ENCODE data around the gene KIAA1958.

The KIAA1958 gene

DNA sequence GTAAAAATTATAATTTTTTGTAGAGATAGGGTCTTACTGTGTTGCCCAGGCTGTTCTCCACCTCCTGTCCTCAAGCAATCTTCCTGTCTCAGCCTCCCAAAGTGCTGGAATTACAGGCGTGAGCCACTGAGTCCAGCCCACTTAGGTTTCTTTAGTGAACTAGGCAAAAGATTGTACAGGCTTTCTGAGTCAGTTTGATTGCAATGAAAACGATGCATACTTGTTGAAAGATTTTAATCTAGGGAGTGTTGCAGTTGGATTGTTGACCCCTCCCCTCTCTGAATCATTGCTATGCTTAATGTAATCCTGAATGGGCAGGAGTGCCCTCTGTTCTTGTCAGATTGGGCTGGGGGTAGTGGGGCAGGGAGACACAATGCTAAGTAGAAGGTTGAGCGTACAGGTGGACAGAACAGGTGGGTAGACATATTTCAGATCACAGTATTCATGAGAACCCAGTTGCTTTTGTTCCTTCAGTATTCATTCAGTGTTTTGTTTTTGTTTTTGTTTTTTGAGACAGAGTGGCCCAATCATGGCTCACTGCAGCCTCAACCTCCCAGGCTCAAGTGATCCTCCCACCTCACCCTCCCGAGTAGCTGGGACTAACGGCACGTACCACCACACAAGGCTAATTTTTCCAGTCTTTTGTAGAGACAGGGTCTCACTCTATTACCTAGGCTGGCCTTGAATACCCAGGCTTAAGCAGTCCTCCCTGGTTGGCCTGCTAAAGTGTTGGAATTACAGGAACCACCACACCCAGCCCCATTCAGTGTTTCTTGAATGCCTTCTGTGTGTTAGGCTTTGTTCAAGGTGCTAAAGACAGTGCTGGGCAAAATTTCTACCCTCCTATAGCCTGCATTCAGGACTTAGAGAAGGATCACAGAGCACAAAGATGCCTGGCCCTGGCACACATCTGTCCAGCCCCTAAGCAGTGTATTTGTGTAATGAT lies 70.1 kb downstream of the KIAA1958 start:
- Histone ChIP-seq H3K27ac (ENCODE audit: low read depth, low read length) (no peak overlapping the region), H3K4me3 (ENCODE audit: low read length) (no peak overlapping the region), H3K9me3 (ENCODE audit: insufficient read depth, low read depth, low read length) (no peaks in the 10 kb centered on the region), H3K36me3 (ENCODE audit: insufficient read depth, low read length) (no peaks in the 10 kb centered on the region), H3K4me1 (ENCODE audit: insufficient read depth, low read length) (peaks cover 26% of the 10 kb centered on the region), H3K27me3 (ENCODE audit: insufficient read depth, low read length) (no peaks in the 10 kb centered on the region), H3K9ac (ENCODE audit: low read depth, low read length) (no peak overlapping the region)
- 92% methylated on average over 6 of the region's 6 CpGs for WGBS

DNA sequence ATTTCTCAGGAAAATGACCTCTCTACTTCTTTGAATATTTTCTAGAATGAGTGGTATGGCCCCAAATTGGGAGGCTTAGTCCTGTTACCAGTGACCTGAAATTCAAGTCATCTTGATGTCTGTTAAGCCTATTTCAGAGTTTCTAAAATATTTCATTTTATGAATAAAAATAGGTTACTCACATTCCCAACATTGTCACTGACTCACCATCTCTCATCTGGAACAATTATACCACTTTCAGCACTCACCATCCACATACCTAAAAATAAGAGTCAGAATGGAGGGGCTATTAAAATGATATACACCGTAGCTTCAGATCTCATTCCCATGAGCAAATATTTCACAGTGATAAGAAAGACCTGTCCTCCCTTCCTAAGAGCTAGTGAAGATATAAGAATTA lies 71.8 kb downstream of the KIAA1958 start:
- Histone ChIP-seq H3K27me3 (ENCODE audit: insufficient read depth, low read length) (no peaks in the 10 kb centered on the region), H3K9ac (ENCODE audit: low read depth, low read length) (no peak overlapping the region), H3K27ac (ENCODE audit: low read depth, low read length) (no peak overlapping the region), H3K4me3 (ENCODE audit: low read length) (no peak overlapping the region), H3K9me3 (ENCODE audit: insufficient read depth, low read depth, low read length) (no peaks in the 10 kb centered on the region), H3K36me3 (ENCODE audit: insufficient read depth, low read length) (no peaks in the 10 kb centered on the region), H3K4me1 (ENCODE audit: insufficient read depth, low read length) (peaks cover 23% of the 10 kb centered on the region)
- no CpG with 5 or more reads among the region's 1 CpG for WGBS

DNA sequence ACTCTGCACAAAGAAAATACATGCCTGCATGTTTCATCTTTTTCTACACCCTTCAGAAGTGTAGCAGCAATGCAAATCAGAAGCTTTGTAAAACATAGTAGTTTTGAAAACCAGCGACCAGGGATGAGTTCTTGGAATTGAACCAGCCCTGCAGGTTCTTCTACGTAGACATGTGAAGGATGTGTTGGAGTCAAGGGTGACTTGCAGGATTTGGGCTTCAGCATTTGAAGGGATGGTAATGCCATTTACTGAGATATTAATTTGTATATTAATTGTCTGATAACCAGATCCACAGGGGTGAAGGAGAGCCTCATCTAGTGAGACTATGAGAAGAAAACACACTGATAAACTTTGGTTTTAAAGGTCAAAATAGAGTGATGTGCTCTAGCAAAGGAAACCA lies 72.4 kb downstream of the KIAA1958 start:
- Histone ChIP-seq H3K36me3 (ENCODE audit: insufficient read depth, low read length) (no peaks in the 10 kb centered on the region), H3K4me1 (ENCODE audit: insufficient read depth, low read length) (peaks cover 23% of the 10 kb centered on the region), H3K9me3 (ENCODE audit: insufficient read depth, low read depth, low read length) (no peaks in the 10 kb centered on the region), H3K27ac (ENCODE audit: low read depth, low read length) (no peak overlapping the region), H3K4me3 (ENCODE audit: low read length) (no peak overlapping the region), H3K27me3 (ENCODE audit: insufficient read depth, low read length) (no peaks in the 10 kb centered on the region), H3K9ac (ENCODE audit: low read depth, low read length) (no peak overlapping the region)
- WGBS = 91% methylated on average over 2 of the region's 2 CpGs

DNA sequence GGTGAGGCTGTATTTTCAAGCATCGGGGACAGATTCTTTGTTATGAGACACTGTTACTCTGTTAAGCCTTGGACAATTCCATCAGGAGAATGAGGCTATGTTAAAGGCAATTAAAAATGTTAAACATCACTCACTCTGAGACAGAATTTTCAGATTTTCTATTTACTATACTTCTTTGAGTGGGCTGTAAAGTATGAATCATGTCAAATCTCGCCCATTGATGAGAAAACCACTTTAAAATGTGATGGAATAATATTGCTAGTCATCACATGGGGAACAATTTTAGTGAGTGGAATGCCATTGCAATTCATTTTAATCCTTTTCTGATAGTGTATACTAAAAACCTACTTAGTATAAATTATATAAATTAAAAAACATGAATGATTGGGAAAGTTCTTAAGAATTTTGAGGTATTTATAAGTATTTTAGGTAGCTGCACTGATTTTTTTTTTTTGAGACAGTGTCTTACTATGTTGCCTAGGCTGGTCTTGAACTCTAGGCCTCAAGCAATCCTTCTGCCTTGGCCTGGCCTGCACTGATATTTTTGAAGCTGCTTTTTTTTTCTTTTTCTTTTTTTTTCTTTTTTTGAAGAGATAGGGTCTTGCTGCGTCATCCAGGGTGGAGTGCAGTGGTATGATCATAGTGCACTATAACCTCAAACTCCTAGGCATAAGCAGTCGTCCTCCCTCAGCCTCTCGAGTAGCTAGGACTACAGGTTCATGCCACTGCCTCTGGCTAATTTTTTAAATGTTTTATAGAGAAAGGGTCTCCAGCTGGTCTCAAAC lies 73.2 kb downstream of the KIAA1958 start:
- Histone ChIP-seq H3K9me3 (ENCODE audit: insufficient read depth, low read depth, low read length) (no peaks in the 10 kb centered on the region), H3K9ac (ENCODE audit: low read depth, low read length) (no peak overlapping the region), H3K27me3 (ENCODE audit: insufficient read depth, low read length) (no peaks in the 10 kb centered on the region), H3K4me1 (ENCODE audit: insufficient read depth, low read length) (peaks cover 23% of the 10 kb centered on the region), H3K27ac (ENCODE audit: low read depth, low read length) (no peak overlapping the region), H3K4me3 (ENCODE audit: low read length) (no peak overlapping the region), H3K36me3 (ENCODE audit: insufficient read depth, low read length) (no peaks in the 10 kb centered on the region)
- WGBS = 99% methylated on average over 5 of the region's 5 CpGs

DNA sequence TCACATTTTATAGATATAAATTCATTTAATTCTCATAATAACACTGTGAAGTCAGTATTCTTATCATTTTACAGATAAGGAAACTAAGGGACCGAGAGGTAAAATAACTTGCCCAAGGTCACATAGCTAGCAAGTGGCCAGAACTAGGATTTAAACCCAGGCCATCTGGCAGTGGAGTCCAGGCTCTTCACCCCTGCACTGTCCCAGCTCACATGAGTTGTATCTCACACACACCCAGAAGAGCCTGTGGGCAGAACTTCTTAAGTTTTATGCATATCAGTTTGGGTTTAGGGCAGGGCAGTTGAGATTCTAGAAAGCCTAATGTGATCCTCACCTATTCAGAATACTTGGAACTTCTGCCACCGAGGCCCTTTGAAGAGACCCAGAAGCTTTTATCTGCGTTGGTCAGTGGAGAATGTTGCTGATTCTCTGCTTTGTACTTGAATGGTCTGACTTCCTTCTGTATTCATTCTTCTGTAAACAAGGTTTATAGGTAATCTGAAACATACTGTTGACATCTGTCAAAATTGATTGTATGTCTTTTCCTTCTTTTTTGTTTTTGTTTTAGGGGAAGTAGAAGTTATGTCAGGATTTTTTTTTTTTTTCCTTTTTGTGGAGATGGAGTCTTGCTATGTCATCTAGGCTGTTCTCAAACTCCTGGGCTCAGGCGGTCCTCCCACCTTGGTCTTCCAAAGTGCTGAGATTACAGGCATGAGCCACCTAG lies 75.8 kb downstream of the KIAA1958 start:
- Histone ChIP-seq H3K36me3 (ENCODE audit: insufficient read depth, low read length) (no peaks in the 10 kb centered on the region), H3K4me1 (ENCODE audit: insufficient read depth, low read length) (peaks cover 17% of the 10 kb centered on the region), H3K27me3 (ENCODE audit: insufficient read depth, low read length) (no peaks in the 10 kb centered on the region), H3K9me3 (ENCODE audit: insufficient read depth, low read depth, low read length) (no peaks in the 10 kb centered on the region), H3K9ac (ENCODE audit: low read depth, low read length) (no peak overlapping the region), H3K27ac (ENCODE audit: low read depth, low read length) (no peak overlapping the region), H3K4me3 (ENCODE audit: low read length) (no peak overlapping the region)
- 76% methylated on average over 4 of the region's 4 CpGs for WGBS

DNA sequence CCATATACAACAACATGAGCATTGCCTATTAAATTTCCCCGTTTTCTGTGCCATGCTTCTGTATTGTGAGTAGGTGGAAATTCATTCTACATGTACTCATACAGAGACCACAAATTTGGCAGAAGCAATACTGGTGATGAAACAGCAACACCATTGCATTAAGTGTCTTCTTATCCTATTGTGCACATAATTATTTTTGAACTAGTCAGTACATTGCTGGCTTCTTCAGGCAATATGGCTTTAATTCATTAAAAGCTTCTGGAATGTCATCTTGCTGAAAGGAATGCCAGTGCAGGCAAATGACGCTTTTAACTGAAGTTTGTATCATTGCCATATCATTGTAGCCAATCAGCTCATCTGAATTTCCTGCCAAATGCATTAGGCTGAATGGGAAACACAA lies 82.6 kb downstream of the KIAA1958 start:
- peaks cover 4% of the 10 kb centered on the region; the same call in 1 of the 2 replicates for H3K36me3 ChIP-seq (ENCODE audit: insufficient read depth, low read length)
- no peak overlapping the region for H3K9ac ChIP-seq (ENCODE audit: low read depth, low read length)
- H3K27me3 ChIP-seq (ENCODE audit: insufficient read depth, low read length) = no peaks in the 10 kb centered on the region
- H3K9me3 ChIP-seq (ENCODE audit: insufficient read depth, low read depth, low read length) = no peaks in the 10 kb centered on the region
- H3K27ac ChIP-seq (ENCODE audit: low read depth, low read length) = no peak overlapping the region
- H3K4me3 ChIP-seq (ENCODE audit: low read length) = no peak overlapping the region
- 98% methylated on average over 1 of the region's 2 CpGs for WGBS
- peaks cover 5% of the 10 kb centered on the region for H3K4me1 ChIP-seq (ENCODE audit: insufficient read depth, low read length)

DNA sequence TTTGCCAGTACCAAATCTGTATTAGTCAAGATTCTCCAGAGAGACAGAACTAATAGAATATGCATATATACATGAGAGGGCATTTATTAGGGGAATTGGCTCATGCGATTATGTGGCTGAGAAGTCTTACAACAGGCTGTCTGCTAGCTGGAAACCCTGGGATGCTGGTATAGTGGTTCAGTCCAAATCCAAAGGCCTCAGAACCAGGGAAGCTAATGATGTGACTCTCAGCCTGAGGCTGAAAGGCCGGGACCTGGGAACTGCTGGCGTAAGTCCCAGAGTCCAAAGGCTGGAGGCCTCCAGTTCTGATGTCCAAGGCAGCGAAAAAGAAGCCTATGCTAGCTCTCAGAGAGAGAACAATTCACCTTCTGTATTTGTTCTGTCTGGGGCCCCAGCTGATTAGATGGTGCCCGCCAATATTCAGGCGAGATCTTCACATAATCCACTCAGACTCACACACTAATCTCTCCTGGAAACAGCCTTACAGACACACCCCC lies 84.1 kb downstream of the KIAA1958 start:
- 91% methylated on average over 6 of the region's 6 CpGs for WGBS
- no peak overlapping the region for H3K9ac ChIP-seq (ENCODE audit: low read depth, low read length)
- H3K4me1 ChIP-seq (ENCODE audit: insufficient read depth, low read length) = peaks cover 5% of the 10 kb centered on the region
- H3K27me3 ChIP-seq (ENCODE audit: insufficient read depth, low read length) = no peaks in the 10 kb centered on the region
- H3K4me3 ChIP-seq (ENCODE audit: low read length) = no peak overlapping the region
- H3K36me3 ChIP-seq (ENCODE audit: insufficient read depth, low read length) = peaks cover 19% of the 10 kb centered on the region
- no peaks in the 10 kb centered on the region for H3K9me3 ChIP-seq (ENCODE audit: insufficient read depth, low read depth, low read length)
- no peak overlapping the region for H3K27ac ChIP-seq (ENCODE audit: low read depth, low read length)

DNA sequence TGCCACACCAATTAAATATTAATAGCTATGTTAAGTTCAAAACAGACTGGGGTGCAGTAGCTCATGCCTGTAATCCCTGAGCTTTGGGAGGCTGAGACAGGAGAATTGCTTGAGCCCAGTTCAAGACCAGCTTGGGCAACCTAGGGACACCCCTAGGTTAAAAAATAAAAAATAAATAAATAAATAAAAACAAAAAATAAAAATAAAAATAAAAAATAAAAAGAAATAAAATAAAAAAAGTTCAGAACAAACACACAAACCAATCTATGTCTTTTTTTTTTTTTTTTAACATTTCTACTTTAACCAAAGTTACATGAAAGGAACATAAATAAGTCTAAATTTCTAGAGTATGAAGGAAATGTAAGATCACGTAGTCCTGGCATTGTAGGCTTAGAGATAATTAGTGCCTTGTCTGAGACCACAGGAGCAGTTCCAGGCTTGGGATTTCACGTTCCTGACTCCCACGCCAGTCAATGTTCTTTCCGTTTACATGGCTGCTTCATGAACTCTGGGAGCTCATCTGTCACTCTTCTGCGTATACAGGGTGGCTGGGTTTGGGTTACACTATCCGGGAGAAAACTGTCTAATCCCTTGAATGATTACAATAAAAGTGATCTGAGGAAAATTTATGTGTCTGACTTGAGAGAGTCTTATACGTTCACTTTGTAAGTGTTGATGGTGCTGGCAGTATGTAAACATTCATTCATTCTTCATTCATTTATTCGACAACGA lies 85.2 kb downstream of the KIAA1958 start:
- 92% methylated on average over 9 of the region's 9 CpGs for whole genome bisulfite sequencing
- Histone ChIP-seq H3K27ac (ENCODE audit: low read depth, low read length) (no peak overlapping the region), H3K27me3 (ENCODE audit: insufficient read depth, low read length) (no peaks in the 10 kb centered on the region), H3K36me3 (ENCODE audit: insufficient read depth, low read length) (peaks cover 21% of the 10 kb centered on the region), H3K4me1 (ENCODE audit: insufficient read depth, low read length) (peaks cover 5% of the 10 kb centered on the region), H3K9ac (ENCODE audit: low read depth, low read length) (no peak overlapping the region), H3K4me3 (ENCODE audit: low read length) (no peak overlapping the region), H3K9me3 (ENCODE audit: insufficient read depth, low read depth, low read length) (no peaks in the 10 kb centered on the region)

DNA sequence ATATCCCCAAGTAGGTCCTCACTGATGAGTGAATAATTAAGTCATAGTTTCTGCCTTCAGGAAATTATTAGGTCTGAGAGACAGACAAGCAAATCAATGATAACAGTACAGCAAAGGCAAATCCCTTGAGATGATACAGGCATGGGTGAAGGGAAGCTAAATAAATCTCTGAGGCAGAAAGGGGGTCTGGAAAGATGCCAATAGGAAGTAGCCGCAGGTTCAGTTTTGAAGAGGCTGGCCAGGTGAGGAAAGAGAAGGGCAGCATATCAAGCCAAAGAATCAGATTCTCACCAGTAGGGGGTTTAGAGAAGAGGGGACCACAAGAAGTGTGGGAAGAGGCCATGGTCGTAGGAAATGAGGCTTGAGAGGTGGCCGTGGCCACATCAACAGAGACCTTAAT lies 85.8 kb downstream of the KIAA1958 start:
- WGBS = 41% methylated on average over 2 of the region's 3 CpGs
- no peaks in the 10 kb centered on the region for H3K9me3 ChIP-seq (ENCODE audit: insufficient read depth, low read depth, low read length)
- no peak overlapping the region for H3K9ac ChIP-seq (ENCODE audit: low read depth, low read length)
- H3K27me3 ChIP-seq (ENCODE audit: insufficient read depth, low read length) = no peaks in the 10 kb centered on the region
- no peak overlapping the region for H3K27ac ChIP-seq (ENCODE audit: low read depth, low read length)
- peaks cover 5% of the 10 kb centered on the region for H3K4me1 ChIP-seq (ENCODE audit: insufficient read depth, low read length)
- peaks cover 21% of the 10 kb centered on the region for H3K36me3 ChIP-seq (ENCODE audit: insufficient read depth, low read length)
- H3K4me3 ChIP-seq (ENCODE audit: low read length) = no peak overlapping the region

DNA sequence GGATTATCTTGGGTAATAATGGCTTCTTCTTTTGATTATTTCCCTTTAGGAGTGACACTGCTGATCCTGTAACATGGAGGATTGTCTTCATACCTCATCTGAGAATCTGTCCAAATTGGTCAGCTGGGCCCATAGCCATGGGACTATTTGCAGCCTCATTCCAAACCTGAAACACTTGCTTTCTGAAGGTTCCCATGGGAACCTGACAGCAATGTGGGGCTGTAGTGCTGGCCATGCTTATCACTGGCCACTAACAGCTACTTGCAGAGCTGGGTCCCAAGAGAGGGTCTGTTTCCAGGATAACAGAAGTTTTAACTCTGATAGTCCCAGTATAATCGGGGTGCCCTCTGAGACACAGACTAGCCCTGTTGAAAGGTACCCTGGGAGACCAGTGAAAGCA lies 87.4 kb downstream of the KIAA1958 start:
- H3K36me3 ChIP-seq (ENCODE audit: insufficient read depth, low read length) = peaks cover 21% of the 10 kb centered on the region
- no peaks in the 10 kb centered on the region for H3K27me3 ChIP-seq (ENCODE audit: insufficient read depth, low read length)
- no peaks in the 10 kb centered on the region for H3K9me3 ChIP-seq (ENCODE audit: insufficient read depth, low read depth, low read length)
- H3K4me1 ChIP-seq (ENCODE audit: insufficient read depth, low read length) = peaks cover 5% of the 10 kb centered on the region
- 96% methylated on average over 1 of the region's 1 CpG for WGBS
- H3K4me3 ChIP-seq (ENCODE audit: low read length) = no peak overlapping the region
- no peak overlapping the region for H3K9ac ChIP-seq (ENCODE audit: low read depth, low read length)
- no peak overlapping the region for H3K27ac ChIP-seq (ENCODE audit: low read depth, low read length)

All from HUES64 (cell line).